GM18951 (cell line): Measurements from ENCODE around the gene CLDN7.
A peak's percentile ranks its signal among the peaks of the same experiment; 100 is the strongest.
"Not testable (repeated sequence)": the region's sequence is repeated elsewhere in the genome, so short reads cannot be mapped to it uniquely, and the experiment has no call there.

Source experiments
- POLR2A ChIP-seq: IDR thresholded peaks from 4 replicates; pipeline ENCODE4 v1.6.1; 2011; ENCODE audit warnings: mild to moderate bottlenecking; ENCODE audit not compliant: insufficient read length, insufficient read depth; ENCODE audit errors: extremely low read depth
- in situ Hi-C: fragments of 300-500 bp; cut with MboI; formaldehyde crosslinking; loops from one replicate; pipeline ENCODE4 v1.12.0; 2022; ENCODE audit warnings: low sequenced_read_pairs, mixed read lengths, inconsistent platforms; ENCODE audit not compliant: unreplicated experiment

Gene CLDN7

DNA sequence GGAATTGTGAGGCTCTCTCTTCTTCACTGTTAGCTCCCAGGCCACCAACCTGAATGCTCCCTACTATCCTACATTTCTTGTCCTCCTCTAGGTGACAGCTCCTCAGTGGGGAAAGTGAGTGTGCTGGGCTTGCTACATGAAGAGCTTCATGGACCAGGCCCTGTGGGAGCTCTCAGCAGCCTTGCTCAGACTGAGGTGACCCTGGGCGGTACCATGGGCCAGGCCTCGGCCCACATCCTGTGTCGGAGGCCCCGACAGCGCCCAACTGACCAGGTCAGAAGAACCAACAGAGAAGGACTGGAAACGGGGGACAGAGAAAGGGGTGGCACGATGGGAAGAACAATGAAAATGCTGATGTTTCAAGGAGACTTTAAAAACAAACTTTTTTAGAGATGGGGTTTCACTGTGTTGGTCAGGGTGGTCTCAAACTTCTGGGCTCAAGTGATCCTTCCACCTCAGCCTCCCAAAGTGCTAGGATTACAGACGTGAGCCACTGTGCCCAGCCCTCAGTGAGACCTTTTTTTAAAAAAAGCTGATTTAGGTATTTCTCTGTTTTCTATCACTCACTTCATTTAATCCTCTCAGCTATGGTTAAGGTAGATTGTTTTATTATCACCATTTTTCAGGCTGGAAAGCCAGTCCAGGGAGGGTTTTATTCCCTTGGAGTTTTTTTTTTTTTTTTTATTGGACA, 5.4 kb downstream of the CLDN7 start:
- in situ Hi-C loops, result no loop called here
- TF ChIP-seq POLR2A, result no peak

DNA sequence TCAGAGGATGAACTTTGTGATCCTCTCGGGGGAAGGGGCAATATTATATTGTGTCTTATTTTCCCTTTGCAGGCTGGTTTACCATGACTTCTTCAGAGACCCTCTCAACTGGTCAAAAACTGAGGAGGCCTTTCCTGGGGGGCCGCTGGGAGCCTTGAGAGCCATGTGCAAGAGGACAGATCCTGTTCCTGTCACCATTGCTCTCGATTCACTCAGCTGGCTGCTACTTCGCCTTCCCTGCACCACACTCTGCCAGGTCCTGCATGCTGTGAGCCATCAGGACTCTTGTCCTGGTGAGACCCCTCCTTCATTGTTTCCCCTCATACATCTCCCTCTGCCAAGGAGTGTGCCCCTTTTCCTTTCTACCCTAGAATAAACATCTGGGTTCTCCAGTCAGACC, 7.8 kb downstream of the CLDN7 start:
- in situ Hi-C loops, result no loop called here
- TF ChIP-seq POLR2A, result no peak

DNA sequence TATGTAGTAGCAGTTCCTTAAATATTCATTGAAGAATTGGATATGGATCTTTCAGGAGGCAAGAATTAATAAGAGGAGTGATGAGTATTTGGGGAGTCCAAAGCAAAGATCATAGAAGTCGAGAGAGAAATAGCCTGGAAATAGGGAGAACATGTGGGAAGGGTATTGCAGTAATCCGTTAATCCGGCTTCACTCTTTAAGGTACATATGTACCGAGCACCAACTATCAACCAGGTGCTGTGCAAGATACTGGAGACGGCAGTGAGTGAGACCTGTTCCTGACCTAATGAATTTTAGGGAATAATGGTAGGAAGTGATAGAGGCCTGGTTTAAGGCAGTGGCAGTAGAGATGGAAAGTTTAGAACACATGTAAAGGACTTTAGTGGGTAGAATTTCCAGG, 9.2 kb downstream of the CLDN7 start:
- TF ChIP-seq POLR2A, result no peak
- in situ Hi-C loops, result no loop called here

DNA sequence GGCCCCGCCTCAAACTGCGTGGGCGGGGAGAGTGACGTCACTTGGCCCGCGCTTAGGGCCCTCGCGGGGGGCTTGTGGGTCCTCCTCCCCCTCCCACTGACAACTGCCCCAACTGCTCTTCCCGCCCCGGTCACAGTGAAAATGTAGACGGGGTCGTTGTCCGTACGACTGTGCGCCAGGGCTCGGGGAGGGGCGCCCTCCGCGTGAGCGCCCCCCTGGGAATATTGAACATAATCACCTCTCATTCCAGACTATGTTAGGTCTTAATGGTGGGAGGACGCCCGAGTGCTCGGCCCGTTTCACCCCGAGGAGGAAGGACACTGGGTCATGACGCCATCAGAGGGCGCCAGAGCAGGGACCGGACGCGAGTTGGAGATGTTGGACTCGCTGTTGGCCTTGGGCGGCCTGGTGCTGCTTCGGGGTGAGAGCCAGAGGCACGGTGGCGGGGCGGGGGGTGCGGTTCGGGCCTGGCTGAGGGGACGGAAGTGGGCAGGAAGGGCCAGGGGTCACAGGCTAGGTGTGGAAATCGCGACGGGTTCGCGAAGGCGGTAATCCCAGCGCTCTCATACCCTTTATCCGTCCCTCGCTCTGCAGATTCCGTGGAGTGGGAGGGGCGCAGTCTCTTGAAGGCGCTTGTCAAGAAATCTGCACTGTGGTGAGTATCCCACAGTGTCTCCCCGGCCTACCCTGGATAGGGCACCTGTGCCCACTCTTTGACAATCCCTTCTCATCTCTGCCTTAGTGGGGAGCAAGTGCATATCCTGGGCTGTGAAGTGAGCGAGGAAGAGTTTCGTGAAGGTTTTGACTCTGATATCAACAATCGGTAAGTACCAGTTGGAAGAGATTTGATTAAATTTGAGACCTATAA, 9.9 kb downstream of the CLDN7 start, which contains the start of gene ELP5:
TSS of gene ELP5 (plus strand) at position 40 of the 868 bp plus-strand sequence. CDS start at position 376, 336 bp downstream.
- peak; percentile 88 for TF ChIP-seq POLR2A
- in situ Hi-C loops, result no loop called here

DNA sequence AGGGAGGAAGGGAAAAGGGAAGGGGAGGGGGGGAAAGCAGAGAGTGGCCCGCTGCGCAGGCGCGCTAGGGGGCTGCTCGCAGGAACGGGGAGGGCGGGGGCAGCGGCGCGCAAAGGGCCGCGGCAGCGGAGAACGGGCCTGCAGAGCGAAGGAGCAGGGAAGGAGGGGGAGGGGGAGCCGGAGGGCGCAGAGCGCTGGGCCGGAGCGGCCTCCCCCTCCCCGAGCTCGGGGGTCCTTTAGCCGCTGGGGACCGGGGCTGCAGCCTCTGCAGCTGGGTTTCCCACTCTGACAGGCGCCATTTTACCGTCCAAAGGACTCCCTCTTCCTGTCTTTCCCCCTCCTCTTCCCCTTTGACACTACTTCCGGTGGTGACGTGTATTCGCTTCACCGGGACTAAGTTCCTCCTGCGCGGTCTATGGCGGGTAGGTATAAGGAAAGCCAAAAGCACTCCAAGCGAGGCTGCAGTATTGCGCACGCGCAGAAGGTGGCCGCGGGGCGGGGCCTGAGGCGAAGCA, 10.6 kb downstream of the CLDN7 start, which contains the start of gene CTDNEP1:
TSS of gene CTDNEP1 (minus strand) at position 74 of the 515 bp plus-strand sequence. CDS start 438 bp downstream, outside the sequence.
- peak; percentile 67 for TF ChIP-seq POLR2A
- in situ Hi-C loops, result no loop called here

DNA sequence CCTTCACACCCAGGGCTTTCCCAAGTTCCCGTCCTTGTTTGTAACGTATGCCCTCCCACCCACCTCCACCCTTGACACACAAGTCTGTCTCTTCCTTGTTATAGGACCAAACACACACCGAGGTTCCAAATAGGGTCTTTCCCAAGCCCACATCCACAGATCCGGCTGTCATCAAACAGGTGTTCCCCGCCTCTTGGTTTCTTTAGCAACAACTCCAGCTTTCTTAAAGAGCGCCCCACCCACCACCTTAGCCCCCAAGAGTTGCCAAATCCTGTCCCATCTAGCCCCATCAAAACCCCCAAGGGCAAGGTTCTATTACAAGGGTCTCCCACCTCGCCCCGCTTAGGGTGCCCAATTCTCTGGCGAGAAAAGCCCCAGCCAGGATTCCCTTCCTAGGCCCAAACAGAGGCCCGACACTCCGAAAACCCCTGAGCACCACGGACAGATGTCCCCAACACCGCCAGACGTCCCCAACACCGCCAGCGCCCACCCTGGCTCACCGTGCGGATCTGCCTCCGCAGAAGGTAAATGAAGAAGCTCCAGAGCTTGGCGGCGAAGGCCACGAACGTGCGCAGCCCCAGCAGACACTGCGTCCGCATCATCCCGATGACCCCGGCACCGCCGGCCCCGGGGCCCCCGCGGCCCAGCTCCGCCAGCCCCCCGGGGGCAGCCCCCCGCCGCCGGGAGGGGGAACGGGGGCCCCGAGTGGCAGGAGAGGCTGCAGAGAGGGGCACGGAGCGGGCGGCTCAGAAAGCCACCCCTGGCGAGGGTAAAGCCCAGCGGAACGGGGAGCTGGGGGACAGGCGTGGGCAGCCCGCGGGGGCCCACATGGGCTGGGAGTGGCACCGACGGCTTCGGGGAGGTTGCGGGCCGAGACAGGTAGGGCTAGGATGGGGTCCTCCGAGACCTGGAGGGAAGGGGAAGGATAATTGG, 11.3 kb downstream of the CLDN7 start:
- no peak for TF ChIP-seq POLR2A
- in situ Hi-C loops, result no loop called here

DNA sequence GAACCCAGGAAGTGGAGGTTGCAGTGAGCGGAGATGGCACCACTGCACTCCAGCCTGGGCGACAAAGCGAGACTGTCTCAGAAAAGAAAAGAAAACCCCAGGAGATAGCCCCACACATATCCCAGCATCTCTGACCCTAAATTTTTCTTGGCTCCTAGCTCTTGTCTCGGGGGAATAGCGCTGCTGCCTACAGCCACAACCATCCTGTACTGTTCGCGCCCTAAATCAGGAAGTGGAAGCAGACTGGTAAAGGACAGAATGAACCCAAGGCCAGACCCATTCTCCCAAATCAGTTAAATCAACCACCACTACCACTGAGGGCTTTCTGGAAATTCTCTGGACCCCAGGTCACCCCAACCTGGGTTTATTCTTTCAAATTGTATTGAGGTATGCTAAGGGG, 12.4 kb downstream of the CLDN7 start:
- in situ Hi-C loops, result no loop called here
- TF ChIP-seq POLR2A, result no peak

DNA sequence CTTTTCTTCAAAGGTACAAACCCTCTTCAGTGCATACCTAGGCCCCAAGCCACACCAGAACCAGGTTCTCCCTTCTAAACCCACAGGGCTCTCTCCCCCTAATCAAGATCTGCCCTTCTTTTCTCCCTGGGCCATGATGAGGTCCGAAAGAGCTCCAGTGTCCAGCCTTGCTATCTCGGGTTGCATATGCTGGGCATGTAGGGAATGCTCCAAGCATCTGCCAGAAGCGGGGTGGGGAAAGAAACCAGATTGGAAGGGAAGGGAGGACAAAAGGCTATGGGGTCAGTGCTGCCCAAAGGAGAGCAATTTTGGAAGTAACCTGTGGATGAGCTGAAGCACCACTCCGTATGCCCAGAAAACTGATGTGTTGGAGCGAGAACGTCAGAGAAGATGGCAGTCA, 13.1 kb downstream of the CLDN7 start:
- TF ChIP-seq POLR2A, result no peak
- in situ Hi-C loops, result no loop called here

DNA sequence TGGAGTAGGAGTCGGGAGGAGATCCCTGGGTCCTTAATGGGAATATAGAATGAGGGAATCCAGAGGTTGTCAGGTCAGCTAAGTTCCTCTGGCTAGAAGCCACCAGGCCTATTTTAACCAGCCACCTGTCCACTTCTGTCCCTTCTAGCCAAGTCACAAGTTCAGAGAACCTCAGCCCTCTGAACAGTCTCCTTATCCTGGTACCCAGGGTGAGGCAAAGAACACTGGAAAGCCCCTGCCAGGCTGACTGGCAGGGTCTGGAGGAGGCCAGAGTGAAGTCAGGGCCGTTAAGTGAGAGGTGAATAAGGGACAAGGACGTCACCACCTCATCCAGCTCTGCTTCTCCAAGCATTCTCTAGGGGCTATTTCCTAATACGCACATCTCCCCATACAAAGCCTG, 13.5 kb downstream of the CLDN7 start:
- no peak for TF ChIP-seq POLR2A
- in situ Hi-C loops, result no loop called here

DNA sequence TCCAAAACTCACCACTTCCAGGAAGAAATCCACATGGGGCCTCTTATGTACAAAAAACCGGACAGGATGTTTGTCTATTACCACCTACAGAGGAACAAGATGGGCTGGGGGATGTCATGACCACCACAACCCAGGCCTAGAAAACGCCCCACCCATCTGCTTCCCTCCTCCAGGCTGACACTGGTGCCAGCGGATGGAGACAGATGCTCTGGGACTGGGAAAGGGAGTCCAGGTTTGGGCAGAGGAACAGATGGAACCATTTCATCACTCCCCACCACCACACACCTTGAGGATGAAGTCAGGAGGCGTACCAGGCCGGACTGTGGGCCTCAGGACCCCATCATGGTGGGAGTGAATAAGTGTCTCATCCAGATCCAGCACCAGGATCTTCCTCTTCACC, 15.5 kb downstream of the CLDN7 start:
- in situ Hi-C loops, result no loop called here
- no peak for TF ChIP-seq POLR2A

DNA sequence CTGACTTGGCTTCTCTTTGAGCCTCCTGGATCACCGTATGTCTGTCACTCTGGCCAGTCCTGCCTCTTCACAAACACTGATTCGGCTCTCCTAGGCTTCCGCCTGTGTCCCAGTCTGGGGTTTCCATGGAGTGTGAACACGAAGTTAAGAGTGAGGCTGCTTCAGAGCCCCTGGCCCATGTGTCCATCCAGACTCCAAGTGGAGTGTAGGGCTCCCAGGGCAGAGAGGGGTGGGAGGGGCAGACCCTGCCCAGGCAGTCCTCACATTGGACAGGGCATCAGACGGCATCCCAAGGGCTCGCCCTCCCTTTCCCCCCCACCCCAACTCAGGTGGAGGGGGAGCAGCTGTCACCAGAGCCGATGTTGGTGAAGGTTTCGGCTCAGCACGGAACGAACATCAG, 18.4 kb downstream of the CLDN7 start:
- in situ Hi-C loops, result not testable (repeated sequence)

DNA sequence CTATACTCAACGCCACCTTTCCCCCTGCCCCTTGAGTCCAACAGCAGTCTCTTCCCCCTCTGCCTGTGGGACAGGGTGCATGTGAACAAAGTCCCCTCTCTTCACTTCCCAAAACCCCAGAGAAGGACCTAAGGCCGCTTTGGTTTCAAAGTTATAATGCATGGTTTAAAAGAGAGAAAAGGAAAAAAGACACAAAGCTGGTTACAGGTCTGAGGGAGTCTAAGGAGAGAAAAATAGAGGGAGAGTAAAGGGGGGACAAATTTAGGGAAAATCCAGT, 18.9 kb downstream of the CLDN7 start:
- in situ Hi-C loops, result no loop called here

More for the DNA sequence above, 18.9 kb downstream of the CLDN7 start:
- no peak for TF ChIP-seq POLR2A
